ENCODE results near the gene TYW3.

TYW3 gene

GRCh38 chr1:74790453-74790852 lies 57.5 kb downstream of the TYW3 start:
- peak; percentile 40 to 54 for DNase-seq (ENCODE audit: low read depth in 2 of 2)

GRCh38 chr1:74791491-74791890 lies 58.5 kb downstream of the TYW3 start:
- peak in 1 of 2 experiments; percentile 8 for DNase-seq (ENCODE audit: low read depth in 2 of 2)

- DNase-seq (ENCODE audit: low read depth in 2 of 2): no peak
Measured at GRCh38 chr1:74799119-74799657, 66.2 kb downstream of the TYW3 start.

GRCh38 chr1:74811436-74812179 lies 78.7 kb downstream of the TYW3 start:
- DNase-seq (ENCODE audit: low read depth in 2 of 2): no peak

GRCh38 chr1:74812180-74812541 lies 79.2 kb downstream of the TYW3 start:
- no peak for DNase-seq (ENCODE audit: low read depth in 2 of 2)

All from fibroblast of skin of left quadriceps (primary cell).